HEK293 (cell line): ENCODE data around the gene SLC25A30.

ENCODE experiments used
- AEBP2 ChIP-seq: fragments of 450-650 bp; formaldehyde crosslinking; IDR thresholded peaks from 2 replicates; pipeline ENCODE4 v1.5.1; 2016; ENCODE audit warnings: missing biosample characterization, missing genetic modification characterization, borderline replicate concordance
- ATF2 ChIP-seq: fragments of 450-650 bp; formaldehyde crosslinking; IDR thresholded peaks from 2 replicates; pipeline ENCODE4 v1.5.1; 2016; ENCODE audit warnings: missing biosample characterization, missing genetic modification characterization, low read depth
- CTCF ChIP-seq: fragments of 450-650 bp; formaldehyde crosslinking; IDR thresholded peaks from 2 replicates; pipeline ENCODE4 v1.5.1; 2016; ENCODE audit warnings: missing biosample characterization, missing genetic modification characterization
- KLF16 ChIP-seq: fragments of 450-650 bp; formaldehyde crosslinking; IDR thresholded peaks from 2 replicates; pipeline ENCODE4 v1.5.1; 2017; ENCODE audit warnings: missing biosample characterization, missing genetic modification characterization
- SP2 ChIP-seq: fragments of 450-650 bp; formaldehyde crosslinking; IDR thresholded peaks from 2 replicates; pipeline ENCODE4 v1.5.1; 2016; ENCODE audit warnings: missing biosample characterization, missing genetic modification characterization
- ZFP3 ChIP-seq: fragments of 450-650 bp; formaldehyde crosslinking; IDR thresholded peaks from 2 replicates; pipeline ENCODE4 v1.5.1; 2016; ENCODE audit warnings: low read depth, missing biosample characterization, missing genetic modification characterization
- ZNF585B ChIP-seq: fragments of 450-650 bp; formaldehyde crosslinking; IDR thresholded peaks from 2 replicates; pipeline ENCODE4 v1.5.1; 2016; ENCODE audit warnings: missing biosample characterization, missing genetic modification characterization
- ZNF623 ChIP-seq: fragments of 450-650 bp; formaldehyde crosslinking; IDR thresholded peaks from 2 replicates; pipeline ENCODE4 v1.5.1; 2016; ENCODE audit warnings: missing biosample characterization, missing genetic modification characterization
- ZNF792 ChIP-seq: fragments of 450-650 bp; formaldehyde crosslinking; IDR thresholded peaks from 2 replicates; pipeline ENCODE4 v1.5.1; 2016; ENCODE audit warnings: missing biosample characterization, missing genetic modification characterization

DNA sequence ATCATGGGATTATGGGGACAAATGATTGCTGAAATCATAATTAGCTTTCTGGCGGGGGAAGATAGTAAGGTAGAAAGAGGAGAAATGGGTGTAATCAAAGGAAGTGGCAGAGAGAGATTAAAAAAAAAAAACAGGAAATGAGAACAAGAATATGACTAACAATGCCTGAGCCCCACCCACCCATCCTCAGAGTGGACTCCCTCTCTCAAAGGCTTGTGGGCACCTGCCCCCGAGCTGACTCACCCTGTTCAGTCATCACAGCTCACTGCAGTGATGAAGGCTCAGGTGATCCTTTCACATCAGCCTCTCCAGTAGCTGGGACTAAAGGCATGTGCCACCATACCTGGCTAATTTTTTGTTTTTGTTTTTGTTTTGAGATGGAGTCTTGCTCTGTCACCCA is 50.8 kb downstream of the SLC25A30 start:
- TF ChIP-seq AEBP2 (no peak), CTCF (tag by site-specific recombination) (no peak), ZNF585B (tag by site-specific recombination) (no peak), ZFP3 (tag by site-specific recombination) (no peak), SP2 (peak; percentile 52), KLF16 (tag by site-specific recombination) (no peak), ATF2 (no peak), ZNF792 (tag by site-specific recombination) (no peak), ZNF623 (tag by site-specific recombination) (no peak)
